Osteocyte (in vitro differentiated cells): ENCODE results near the gene CNNM2. TPM values are rescaled to one million over a fixed set of nuclear protein-coding genes. Genes with fewer than 3 reads are reported as not detected.
"Not testable (repeated sequence)": the region's sequence is repeated elsewhere in the genome, so short reads cannot be mapped to it uniquely, and the experiment has no call there.

Source experiments
- DNase-seq: peaks from one replicate; pipeline ENCODE4 v3.0.0; 2021; ENCODE audit warnings: mixed read lengths; ENCODE audit not compliant: unreplicated experiment; ENCODE audit errors: extremely low spot score
- H3K27ac Mint-ChIP-seq: one replicate; pipeline ENCODE4 v1.8.0; 2021; ENCODE audit warnings: mild to moderate bottlenecking, mixed read lengths; ENCODE audit not compliant: unreplicated experiment
- H3K27me3 Mint-ChIP-seq: one replicate; pipeline ENCODE4 v1.8.0; 2021; ENCODE audit warnings: mixed read lengths; ENCODE audit not compliant: unreplicated experiment
- H3K36me3 Mint-ChIP-seq: one replicate; pipeline ENCODE4 v1.8.0; 2021; ENCODE audit warnings: mixed read lengths; ENCODE audit not compliant: unreplicated experiment
- H3K4me1 Mint-ChIP-seq: one replicate; pipeline ENCODE4 v1.8.0; 2021; ENCODE audit warnings: mixed read lengths; ENCODE audit not compliant: unreplicated experiment
- H3K4me3 Mint-ChIP-seq: one replicate; pipeline ENCODE4 v1.8.0; 2021; ENCODE audit warnings: mild to moderate bottlenecking, moderate library complexity, mixed read lengths; ENCODE audit not compliant: unreplicated experiment
- H3K9me3 Mint-ChIP-seq: one replicate; pipeline ENCODE4 v1.8.0; 2021; ENCODE audit warnings: mixed read lengths; ENCODE audit not compliant: unreplicated experiment
- CTCF ChIP-seq: fragments of 200-600 bp; sonication (generic); IDR thresholded peaks from 2 replicates; pipeline ENCODE4 v1.5.0; 2021; ENCODE audit warnings: antibody characterized with exemption, mild to moderate bottlenecking, moderate library complexity
- total RNA-seq: library from RNA; stranded (reverse); gene quantifications from 2 replicates; pipeline ENCODE4 v1.2.1, GENCODE V29; 2021

Gene CNNM2
- total RNA-seq, 1 donor from 2014 or later, result 11.7 TPM

GRCh38 chr10:102923601-102924000 is 5.5 kb downstream of the CNNM2 start:
- Mint-ChIP-seq H3K27ac (no peak overlapping the region), H3K4me3 (no peak overlapping the region), H3K36me3 (peaks cover 12% of the 10 kb centered on the region), H3K4me1 (peaks cover 39% of the 10 kb centered on the region), H3K27me3 (no peaks in the 10 kb centered on the region), H3K9me3 (no peaks in the 10 kb centered on the region)
- no peak for DNase-seq
- no peak for TF ChIP-seq CTCF

- Mint-ChIP-seq H3K36me3 (peaks cover 20% of the 10 kb centered on the region), H3K9me3 (peaks cover 1% of the 10 kb centered on the region), H3K27me3 (no peaks in the 10 kb centered on the region), H3K4me1 (peaks cover 11% of the 10 kb centered on the region), H3K4me3 (no peak overlapping the region), H3K27ac (no peak overlapping the region)
- TF ChIP-seq CTCF, result no peak
- DNase-seq, result no peak
Measured at GRCh38 chr10:102926842-102927241, 8.7 kb downstream of the CNNM2 start.

- TF ChIP-seq CTCF, result no peak
- Mint-ChIP-seq H3K9me3 (peaks cover 5% of the 10 kb centered on the region), H3K27ac (no peak overlapping the region), H3K4me3 (no peak overlapping the region), H3K4me1 (peaks cover 5% of the 10 kb centered on the region), H3K36me3 (peaks cover 21% of the 10 kb centered on the region), H3K27me3 (no peaks in the 10 kb centered on the region)
- no peak for DNase-seq
Measured at GRCh38 chr10:102927311-102928010, 9.4 kb downstream of the CNNM2 start.

DNA sequence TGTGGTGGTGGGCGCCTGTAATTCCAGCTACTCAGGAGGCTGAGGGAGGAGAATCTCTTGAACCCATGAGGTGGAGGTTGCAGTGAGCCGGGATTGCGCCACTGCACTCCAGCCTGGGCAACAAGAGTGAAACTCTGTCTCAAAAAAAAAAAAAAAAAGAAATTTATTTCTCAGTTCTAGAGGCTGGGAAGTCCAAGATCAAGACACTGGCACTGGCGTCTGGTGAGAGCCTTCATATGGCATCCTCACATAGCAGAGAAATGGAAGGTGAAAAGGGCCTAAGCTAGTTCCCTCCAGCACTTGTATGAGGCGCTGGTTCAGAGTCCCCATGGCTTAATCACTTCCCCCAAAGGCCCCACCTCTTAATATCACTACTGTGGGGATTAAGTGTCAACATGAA is 10.3 kb downstream of the CNNM2 start:
- not testable (repeated sequence) for H3K27me3 Mint-ChIP-seq, H3K27ac Mint-ChIP-seq, H3K9me3 Mint-ChIP-seq, DNase-seq, H3K4me1 Mint-ChIP-seq, H3K4me3 Mint-ChIP-seq
- H3K36me3 Mint-ChIP-seq, result peaks cover 24% of the 10 kb centered on the region

DNA sequence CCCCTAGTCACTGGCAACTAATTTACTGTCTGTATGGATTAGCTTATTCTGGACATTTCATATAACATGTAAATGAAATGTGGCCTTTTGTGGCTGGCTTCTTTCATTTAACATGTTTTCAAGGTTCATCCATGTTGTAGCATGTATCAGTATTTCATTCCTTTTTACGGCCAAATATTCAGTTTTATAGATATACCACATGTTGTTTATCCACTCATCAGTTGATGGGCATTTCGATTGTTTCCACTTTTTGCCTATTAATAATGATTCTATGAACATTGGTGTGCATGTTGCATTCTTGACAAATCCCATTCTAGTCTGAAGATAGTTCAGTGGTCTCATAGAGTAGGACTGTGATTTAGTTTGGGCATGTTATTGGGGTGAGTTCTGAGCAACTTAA is 12.6 kb downstream of the CNNM2 start:
- no peak for DNase-seq
- H3K27me3 Mint-ChIP-seq, result no peaks in the 10 kb centered on the region
- peaks cover 24% of the 10 kb centered on the region for H3K36me3 Mint-ChIP-seq
- peaks cover 5% of the 10 kb centered on the region for H3K9me3 Mint-ChIP-seq
- H3K4me1 Mint-ChIP-seq, result no peaks in the 10 kb centered on the region
- no peak overlapping the region for H3K4me3 Mint-ChIP-seq
- no peak for TF ChIP-seq CTCF
- no peak overlapping the region for H3K27ac Mint-ChIP-seq
